Neural crest cell (in vitro differentiated cells): Measurements from ENCODE around the gene DNALI1. TPM values are rescaled to one million over a fixed set of nuclear protein-coding genes. Genes with fewer than 3 reads are reported as not detected.
"Not testable (repeated sequence)": the region's sequence is repeated elsewhere in the genome, so short reads cannot be mapped to it uniquely, and the experiment has no call there.

ENCODE experiments used
- DNase-seq: peaks from one replicate; pipeline ENCODE4 v3.0.0; 2021; ENCODE audit warnings: low read depth, mixed read lengths, low spot score
- H3K27ac Mint-ChIP-seq: one replicate; pipeline ENCODE4 v1.8.0; 2021; ENCODE audit warnings: mild to moderate bottlenecking, mixed read lengths; ENCODE audit not compliant: unreplicated experiment
- H3K27me3 Mint-ChIP-seq: 2 replicates; pipeline ENCODE4 v1.8.0; 2021; ENCODE audit warnings: low read depth, mild to moderate bottlenecking, mixed read lengths
- H3K36me3 Mint-ChIP-seq: 2 replicates; pipeline ENCODE4 v1.8.0; 2021; ENCODE audit warnings: low read depth, mild to moderate bottlenecking, mixed read lengths
- H3K4me1 Mint-ChIP-seq: 2 replicates; pipeline ENCODE4 v1.8.0; 2021; ENCODE audit warnings: mixed read lengths
- H3K4me3 Mint-ChIP-seq: one replicate; pipeline ENCODE4 v1.8.0; 2021; ENCODE audit warnings: mild to moderate bottlenecking, mixed read lengths
- H3K9me3 Mint-ChIP-seq: 2 replicates; pipeline ENCODE4 v1.8.0; 2021; ENCODE audit warnings: mixed read lengths
- total RNA-seq: library from RNA; stranded (reverse); gene quantifications from 2 replicates; pipeline ENCODE4 v1.2.1, GENCODE V29; 2021
- TF ChIP-seq, protein P1 (sequence below): fragments of 200-600 bp; sonication (generic); conservative IDR thresholded peaks from 2 replicates; pipeline ENCODE4 v1.5.0; 2021; ENCODE audit warnings: antibody characterized with exemption, mild to moderate bottlenecking

The DNALI1 gene
- total RNA-seq, 1 donor from 2014 or later: 30.6 TPM

DNA sequence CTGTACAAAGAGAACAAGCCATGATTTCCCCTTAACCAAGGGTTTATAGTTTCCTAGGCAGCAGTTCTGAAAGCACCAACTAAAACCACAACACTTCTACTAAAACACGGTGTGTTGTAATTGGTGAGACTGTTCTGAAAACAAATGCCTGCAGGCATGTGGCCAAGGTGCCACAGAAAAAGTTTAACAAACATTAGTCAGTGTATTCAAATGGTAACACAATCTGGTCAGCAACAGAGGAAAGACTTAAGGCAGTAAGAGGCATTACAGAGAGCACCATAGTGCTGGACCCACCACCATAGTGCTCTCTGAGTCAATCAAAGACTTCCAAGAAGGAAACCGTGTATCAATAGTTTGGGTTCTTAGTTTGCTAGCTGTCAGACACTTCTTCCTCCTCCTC lies 19.4 kb upstream of the DNALI1 start:
- Mint-ChIP-seq H3K36me3 (peaks cover 7% of the 10 kb centered on the region), H3K27ac (no peak overlapping the region), H3K4me3 (no peak overlapping the region), H3K4me1 (no peaks in the 10 kb centered on the region), H3K27me3 (no peaks in the 10 kb centered on the region), H3K9me3 (no peaks in the 10 kb centered on the region)
- TF ChIP-seq, protein P1, sequence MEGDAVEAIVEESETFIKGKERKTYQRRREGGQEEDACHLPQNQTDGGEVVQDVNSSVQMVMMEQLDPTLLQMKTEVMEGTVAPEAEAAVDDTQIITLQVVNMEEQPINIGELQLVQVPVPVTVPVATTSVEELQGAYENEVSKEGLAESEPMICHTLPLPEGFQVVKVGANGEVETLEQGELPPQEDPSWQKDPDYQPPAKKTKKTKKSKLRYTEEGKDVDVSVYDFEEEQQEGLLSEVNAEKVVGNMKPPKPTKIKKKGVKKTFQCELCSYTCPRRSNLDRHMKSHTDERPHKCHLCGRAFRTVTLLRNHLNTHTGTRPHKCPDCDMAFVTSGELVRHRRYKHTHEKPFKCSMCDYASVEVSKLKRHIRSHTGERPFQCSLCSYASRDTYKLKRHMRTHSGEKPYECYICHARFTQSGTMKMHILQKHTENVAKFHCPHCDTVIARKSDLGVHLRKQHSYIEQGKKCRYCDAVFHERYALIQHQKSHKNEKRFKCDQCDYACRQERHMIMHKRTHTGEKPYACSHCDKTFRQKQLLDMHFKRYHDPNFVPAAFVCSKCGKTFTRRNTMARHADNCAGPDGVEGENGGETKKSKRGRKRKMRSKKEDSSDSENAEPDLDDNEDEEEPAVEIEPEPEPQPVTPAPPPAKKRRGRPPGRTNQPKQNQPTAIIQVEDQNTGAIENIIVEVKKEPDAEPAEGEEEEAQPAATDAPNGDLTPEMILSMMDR: no peak
- no peak for DNase-seq

DNA sequence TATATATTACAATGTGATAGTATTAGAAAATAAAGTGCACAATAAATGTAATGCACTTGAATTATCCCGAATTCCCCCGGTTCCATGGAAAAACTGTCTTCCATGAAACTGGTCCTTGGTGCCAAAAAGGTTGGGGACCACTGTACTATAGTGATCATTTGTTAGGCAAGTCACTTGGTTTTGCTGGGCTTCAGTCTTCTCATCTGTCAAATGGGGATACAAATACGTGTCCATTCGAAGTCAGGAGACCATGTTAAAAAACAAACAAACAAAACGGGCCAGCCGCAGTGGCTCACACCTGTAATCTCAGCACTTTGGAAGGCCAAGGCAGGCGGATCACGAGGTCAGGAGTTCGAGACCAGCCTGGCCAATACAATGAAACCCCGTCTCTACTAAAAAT lies 17.6 kb upstream of the DNALI1 start:
- H3K36me3 Mint-ChIP-seq, H3K27ac Mint-ChIP-seq, H3K4me3 Mint-ChIP-seq, H3K27me3 Mint-ChIP-seq, H3K9me3 Mint-ChIP-seq, H3K4me1 Mint-ChIP-seq, DNase-seq: not testable (repeated sequence)

GRCh38 chr1:37540036-37540785 lies 16.5 kb upstream of the DNALI1 start:
- TF ChIP-seq, protein P1: no peak
- Mint-ChIP-seq H3K4me3 (no peak overlapping the region), H3K27ac (no peak overlapping the region), H3K9me3 (no peaks in the 10 kb centered on the region), H3K27me3 (no peaks in the 10 kb centered on the region), H3K36me3 (peaks cover 14% of the 10 kb centered on the region), H3K4me1 (no peaks in the 10 kb centered on the region)
- DNase-seq: no peak

DNA sequence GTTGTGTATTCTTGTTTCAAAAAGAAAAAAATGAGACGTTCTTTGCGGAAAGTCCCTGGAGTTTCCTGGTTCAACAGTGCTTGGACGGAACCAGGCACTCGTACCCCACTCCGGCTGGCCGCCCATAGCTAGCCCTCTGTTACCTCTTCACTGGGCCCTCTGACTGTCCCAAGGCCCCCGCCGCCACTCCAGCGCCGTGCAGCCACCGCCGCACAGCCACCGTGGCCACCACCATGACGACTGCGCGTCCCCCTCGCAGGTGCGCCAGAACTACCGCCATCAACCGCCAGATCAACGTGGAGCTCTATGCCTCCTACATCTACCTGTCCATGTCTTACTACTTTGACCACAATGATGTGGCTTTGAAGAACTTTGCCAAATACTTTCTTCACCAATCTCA lies 12.2 kb upstream of the DNALI1 start:
- H3K36me3 Mint-ChIP-seq: peaks cover 15% of the 10 kb centered on the region
- TF ChIP-seq, protein P1: no peak
- H3K4me3 Mint-ChIP-seq: no peak overlapping the region
- H3K9me3 Mint-ChIP-seq: no peaks in the 10 kb centered on the region
- H3K4me1 Mint-ChIP-seq: no peaks in the 10 kb centered on the region
- H3K27me3 Mint-ChIP-seq: no peaks in the 10 kb centered on the region
- no peak overlapping the region for H3K27ac Mint-ChIP-seq
- DNase-seq: no peak

DNA sequence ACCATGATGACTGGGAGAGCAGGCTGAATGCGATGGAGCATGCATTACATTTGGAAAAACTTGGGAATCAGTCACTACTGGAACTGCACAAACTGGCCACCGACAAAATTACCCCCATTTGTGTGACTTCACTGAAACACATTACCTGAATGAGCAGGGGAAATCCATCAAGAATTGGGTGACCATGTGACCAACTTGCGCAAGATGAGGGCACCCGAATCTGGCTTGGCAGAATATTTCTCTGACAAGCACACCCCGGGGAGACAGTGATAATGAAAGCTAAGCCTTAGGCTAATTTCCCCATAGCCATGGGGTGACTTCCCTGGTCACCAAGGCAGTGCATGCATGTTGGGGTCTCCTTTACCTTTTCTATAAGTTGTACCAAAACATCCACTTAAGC lies 11.7 kb upstream of the DNALI1 start:
- no peaks in the 10 kb centered on the region for H3K9me3 Mint-ChIP-seq
- H3K4me1 Mint-ChIP-seq: no peaks in the 10 kb centered on the region
- H3K27ac Mint-ChIP-seq: no peak overlapping the region
- H3K27me3 Mint-ChIP-seq: no peaks in the 10 kb centered on the region
- no peak overlapping the region for H3K4me3 Mint-ChIP-seq
- peaks cover 15% of the 10 kb centered on the region for H3K36me3 Mint-ChIP-seq
- TF ChIP-seq, protein P1: no peak
- no peak for DNase-seq

DNA sequence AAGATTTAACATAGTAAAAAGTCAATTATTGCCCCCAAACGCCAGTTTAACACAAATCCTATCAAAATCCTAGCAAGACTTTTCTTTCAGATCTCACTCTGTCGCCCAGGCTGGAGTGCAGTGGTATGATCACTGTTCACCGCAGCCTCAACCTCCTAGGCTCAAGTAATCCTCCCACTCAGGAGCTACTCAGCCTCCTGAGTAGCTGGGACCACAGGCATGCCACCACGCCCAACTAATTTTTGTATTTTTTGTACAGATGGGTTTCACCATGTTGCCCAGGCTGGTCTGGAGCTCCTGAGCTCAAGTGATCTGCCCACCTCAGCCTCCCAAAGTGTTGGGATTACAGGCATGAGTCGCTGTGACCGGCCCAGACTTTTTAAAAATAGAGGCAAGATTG lies 7.4 kb upstream of the DNALI1 start:
- H3K9me3 Mint-ChIP-seq: no peaks in the 10 kb centered on the region
- H3K27ac Mint-ChIP-seq: no peak overlapping the region
- no peak for DNase-seq
- H3K27me3 Mint-ChIP-seq: no peaks in the 10 kb centered on the region
- TF ChIP-seq, protein P1: no peak
- peaks cover 22% of the 10 kb centered on the region for H3K4me1 Mint-ChIP-seq
- H3K4me3 Mint-ChIP-seq: no peak overlapping the region
- H3K36me3 Mint-ChIP-seq: peaks cover 10% of the 10 kb centered on the region
